SW 1271 (cell line): Measurements from ENCODE around the gene EIF4G1.
"Not testable (repeated sequence)": the region's sequence is repeated elsewhere in the genome, so short reads cannot be mapped to it uniquely, and the experiment has no call there.

Experiments
- DNase-seq, 2 experiments: peaks; one replicate each; lab custom pipeline; 2025; lab: John Stamatoyannopoulos, UW

EIF4G1 gene

DNA sequence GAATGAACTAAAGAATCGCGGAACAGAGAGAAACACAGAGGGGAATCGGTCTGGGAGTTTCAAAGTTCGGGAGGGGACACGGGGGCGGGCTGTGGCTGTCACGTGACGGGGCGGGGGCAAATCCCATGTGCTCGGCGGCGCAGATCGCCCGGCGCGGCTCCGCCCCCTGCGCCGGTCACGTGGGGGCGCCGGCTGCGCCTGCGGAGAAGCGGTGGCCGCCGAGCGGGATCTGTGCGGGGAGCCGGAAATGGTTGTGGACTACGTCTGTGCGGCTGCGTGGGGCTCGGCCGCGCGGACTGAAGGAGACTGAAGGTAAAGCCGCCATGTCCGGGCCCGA is at the start of gene EIF4G1:
Gene EIF4G1 (plus strand): TSS at position 244 of the 337 bp plus-strand sequence. CDS start 1,191 bp downstream, outside the sequence.
- DNase-seq: peak; percentile 49 to 89

GRCh38 chr3:184267249-184267648 is 47.2 kb upstream of the EIF4G1 start:
- not testable (repeated sequence) for DNase-seq

DNA sequence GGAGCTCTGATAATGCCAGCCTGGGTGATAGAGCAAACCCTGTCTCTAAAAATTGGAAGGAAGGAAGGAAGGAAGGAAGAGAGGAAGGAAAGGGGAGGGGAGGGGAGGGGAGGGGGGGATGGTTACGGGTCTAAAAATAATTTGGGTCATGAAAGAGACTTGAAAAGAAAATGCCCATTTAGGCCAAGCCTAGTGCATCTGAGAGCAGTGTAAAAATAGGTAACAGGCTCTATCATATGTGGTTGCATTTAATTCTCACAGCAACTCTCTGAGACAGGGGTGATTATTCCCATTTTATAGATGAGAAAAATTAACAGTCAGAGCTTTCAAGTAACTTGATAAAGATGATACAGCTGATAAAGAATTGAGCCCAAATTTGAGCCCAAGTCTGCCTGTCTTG is 42.1 kb upstream of the EIF4G1 start:
- no peak for DNase-seq

DNA sequence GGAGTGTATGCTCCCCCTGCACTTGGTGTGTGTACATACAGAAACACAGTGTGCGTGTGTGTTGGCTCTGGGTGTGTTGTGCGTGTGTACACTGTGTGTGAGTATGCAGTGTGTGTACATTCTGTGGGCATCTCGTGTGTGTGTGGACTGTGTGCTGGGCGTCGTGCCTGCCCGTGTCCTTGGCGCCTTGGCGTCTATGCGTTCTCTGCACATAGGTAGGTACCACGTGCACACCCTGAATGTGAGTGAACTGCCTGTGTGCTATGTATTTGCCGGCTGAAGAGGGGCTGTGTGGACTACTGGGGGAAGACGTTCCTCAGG is 39.1 kb upstream of the EIF4G1 start:
- DNase-seq: no peak

DNA sequence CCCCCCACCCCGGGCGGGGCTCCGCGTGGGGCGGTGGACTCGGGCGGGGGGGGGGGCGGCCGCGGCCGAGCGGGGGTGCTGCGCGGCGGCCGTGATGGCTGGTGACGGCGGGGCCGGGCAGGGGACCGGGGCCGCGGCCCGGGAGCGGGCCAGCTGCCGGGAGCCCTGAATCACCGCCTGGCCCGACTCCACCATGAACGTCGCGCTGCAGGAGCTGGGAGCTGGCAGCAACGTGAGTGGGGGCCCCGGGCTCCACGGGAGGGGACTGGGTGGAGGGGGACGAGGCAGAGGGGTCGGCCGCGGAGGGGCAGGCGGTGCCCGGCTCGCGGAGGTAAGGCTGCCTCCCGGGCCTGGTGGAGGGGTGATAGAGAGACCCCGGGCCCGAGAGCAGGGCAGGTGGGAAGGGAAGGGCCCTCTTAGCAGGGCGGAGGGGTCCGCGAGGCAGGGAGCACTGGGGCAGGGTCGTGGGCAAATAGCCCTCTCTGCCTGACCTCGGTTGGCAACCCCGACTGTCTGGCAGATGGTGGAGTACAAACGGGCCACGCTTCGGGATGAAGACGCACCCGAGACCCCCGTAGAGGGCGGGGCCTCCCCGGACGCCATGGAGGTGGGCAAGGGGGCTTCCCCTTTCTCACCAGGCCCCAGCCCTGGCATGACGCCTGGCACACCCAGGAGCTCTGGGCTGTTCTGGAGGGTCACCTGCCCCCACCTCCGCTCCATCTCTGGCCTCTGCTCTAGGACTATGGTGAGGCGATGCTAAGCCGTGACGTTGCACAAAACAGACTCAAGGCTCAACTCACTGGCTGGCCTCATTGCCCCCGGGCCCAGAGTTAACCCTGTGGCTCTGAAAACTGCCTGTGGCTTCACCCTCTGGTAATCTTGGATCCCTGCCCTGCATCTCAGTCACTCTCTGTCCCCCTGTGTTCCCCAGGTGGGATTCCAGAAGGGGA is 38.2 kb upstream of the EIF4G1 start, which contains the start of gene ECE2:
Gene ECE2 (plus strand): TSS at position 62 of the 950 bp plus-strand sequence. CDS start 132 bp downstream, at position 194.
- no peak for DNase-seq

GRCh38 chr3:184277366-184277765 is 37.0 kb upstream of the EIF4G1 start:
- DNase-seq: no peak

- DNase-seq: peak in 1 of 2 experiments; percentile 10
Observed at GRCh38 chr3:184282941-184283340, 31.5 kb upstream of the EIF4G1 start.

- DNase-seq: no peak
Observed at GRCh38 chr3:184283681-184284080, 30.7 kb upstream of the EIF4G1 start.

- DNase-seq: peak; percentile 59 to 68
Observed at GRCh38 chr3:184284696-184285095, 29.7 kb upstream of the EIF4G1 start.

DNA sequence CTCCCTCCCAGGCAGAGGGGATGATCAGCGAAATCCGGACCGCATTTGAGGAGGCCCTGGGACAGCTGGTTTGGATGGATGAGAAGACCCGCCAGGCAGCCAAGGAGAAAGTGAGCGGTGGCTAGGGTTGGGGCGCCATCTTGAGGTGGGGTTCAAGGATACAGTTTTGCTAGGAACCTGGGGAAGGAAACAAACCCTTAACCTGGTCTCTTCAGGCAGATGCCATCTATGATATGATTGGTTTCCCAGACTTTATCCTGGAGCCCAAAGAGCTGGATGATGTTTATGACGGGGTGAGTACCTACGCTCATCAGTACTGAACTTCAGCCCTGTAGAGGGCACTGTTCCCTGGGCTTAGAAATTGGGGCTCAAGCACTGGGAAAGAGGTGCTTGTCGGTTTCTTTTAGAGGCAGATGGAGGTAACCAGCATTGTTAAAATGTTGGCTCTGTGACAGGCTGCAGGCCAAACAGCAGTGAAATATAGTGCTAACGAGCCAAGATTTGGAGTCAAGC is 24.9 kb upstream of the EIF4G1 start:
- peak in 1 of 2 experiments; percentile 49 for DNase-seq

DNA sequence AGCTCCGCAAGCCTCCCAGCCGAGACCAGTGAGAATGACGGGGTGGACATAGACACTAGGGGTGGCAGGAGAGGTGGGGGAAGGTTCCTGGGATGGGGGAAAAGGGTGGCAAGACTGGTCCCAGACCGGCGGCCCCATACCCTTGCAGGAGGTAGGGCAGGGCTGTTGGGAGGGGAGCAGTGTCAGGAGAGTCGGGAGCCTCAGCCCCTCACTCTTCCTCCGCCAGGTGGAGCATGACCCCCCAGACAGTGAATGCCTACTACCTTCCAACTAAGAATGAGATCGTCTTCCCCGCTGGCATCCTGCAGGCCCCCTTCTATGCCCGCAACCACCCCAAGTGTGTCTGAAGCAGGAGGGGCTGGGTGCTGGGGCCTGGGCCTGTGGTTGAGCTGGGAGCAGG is 24.1 kb upstream of the EIF4G1 start:
- no peak for DNase-seq

DNA sequence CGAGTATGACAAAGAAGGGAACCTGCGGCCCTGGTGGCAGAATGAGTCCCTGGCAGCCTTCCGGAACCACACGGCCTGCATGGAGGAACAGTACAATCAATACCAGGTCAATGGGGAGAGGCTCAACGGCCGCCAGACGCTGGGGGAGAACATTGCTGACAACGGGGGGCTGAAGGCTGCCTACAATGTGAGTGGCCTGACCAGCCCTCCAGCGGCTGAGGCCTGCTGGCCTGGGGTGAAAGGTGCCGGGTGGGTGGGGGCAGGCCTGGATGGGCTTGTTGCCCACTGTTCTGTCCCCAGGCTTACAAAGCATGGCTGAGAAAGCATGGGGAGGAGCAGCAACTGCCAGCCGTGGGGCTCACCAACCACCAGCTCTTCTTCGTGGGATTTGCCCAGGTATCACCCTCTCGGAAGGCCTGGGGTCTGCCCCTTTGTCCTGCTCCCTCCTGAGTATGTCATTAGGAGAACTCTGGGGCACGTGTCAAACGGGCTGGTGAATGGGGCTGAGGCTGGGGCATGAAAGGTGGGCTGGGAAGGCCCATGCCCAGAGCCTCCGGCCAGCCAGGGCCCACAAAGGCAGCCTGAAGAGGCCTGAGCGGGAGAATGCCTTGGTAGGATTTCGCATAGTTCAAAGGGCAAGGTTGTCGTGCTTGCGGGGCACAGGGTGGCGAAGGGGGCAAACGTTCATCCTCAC is 23.2 kb upstream of the EIF4G1 start:
- DNase-seq: no peak

DNA sequence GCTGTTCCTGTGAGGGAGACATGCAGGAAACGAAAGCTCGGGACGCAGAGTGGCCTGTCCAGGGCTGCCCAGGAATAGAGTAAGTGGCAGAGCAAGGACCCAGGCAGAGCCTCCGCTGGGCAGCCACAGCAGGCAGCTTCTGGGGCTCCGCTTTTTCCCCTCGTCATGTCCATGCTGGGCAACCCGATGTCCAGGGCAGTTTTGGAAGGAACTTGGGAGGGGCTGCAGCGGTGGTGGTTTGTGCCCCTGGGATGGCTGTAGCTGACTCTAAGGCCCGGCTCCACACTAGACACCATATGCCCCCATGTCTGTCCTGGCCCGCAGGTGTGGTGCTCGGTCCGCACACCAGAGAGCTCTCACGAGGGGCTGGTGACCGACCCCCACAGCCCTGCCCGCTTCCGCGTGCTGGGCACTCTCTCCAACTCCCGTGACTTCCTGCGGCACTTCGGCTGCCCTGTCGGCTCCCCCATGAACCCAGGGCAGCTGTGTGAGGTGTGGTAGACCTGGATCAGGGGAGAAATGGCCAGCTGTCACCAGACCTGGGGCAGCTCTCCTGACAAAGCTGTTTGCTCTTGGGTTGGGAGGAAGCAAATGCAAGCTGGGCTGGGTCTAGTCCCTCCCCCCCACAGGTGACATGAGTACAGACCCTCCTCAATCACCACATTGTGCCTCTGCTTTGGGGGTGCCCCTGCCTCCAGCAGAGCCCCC is 22.5 kb upstream of the EIF4G1 start:
- DNase-seq: no peak

DNA sequence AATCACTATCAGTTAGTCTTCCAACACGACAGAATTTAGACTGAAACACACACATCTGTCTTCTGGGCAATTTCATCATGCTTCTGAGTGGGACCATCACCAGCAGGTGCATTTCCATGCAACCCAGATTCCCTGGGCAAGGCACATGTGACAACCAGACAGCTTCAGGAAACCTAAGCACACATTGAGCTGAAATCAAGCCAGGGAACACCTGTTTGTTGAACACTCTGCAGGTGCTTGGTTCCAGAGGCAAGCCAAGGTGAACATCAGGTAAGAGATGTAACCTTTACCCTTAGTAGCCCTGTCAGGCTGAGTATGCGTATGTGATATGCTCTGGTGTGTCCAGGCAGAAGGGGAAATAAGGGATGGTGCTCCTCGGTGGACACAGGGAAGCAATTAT is 18.6 kb upstream of the EIF4G1 start:
- no peak for DNase-seq

GRCh38 chr3:184296616-184297015 is 17.8 kb upstream of the EIF4G1 start:
- no peak for DNase-seq

DNA sequence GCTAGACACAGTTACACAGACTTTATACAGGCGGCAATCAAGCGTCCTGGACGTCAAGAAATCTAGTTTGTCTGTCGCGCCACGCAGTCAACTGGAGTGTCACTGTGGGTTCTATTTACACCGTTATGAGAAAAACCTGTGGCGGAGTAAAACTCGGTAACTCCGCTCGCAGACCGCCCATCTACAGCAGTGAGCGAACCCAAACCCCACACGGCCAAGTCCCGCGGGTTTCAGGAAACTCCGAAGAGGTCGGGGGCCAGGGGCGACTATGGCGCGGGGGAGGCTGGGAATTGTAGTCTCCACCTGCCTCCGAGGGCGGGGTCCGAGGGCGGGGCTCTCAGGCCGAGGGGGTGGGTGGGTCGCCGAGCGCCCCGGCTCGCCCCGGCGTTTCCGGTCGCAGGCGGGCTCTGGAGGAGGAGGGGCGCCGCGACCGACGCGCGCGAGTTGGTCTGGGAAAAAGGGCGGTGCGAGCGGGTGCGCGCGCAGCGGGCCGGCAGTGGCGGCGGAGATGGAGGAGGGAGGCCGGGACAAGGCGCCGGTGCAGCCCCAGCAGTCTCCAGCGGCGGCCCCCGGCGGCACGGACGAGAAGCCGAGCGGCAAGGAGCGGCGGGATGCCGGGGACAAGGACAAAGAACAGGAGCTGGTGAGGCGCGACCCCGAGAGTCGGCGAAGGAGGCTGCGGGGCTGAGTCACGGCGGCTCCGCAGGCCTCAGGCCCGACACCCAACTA is 15.5 kb upstream of the EIF4G1 start, which contains the start of gene PSMD2:
Gene PSMD2 (plus strand): TSS at position 483 of the 729 bp plus-strand sequence. CDS start 26 bp downstream, at position 509.
- peak; percentile 90 to 94 for DNase-seq

DNA sequence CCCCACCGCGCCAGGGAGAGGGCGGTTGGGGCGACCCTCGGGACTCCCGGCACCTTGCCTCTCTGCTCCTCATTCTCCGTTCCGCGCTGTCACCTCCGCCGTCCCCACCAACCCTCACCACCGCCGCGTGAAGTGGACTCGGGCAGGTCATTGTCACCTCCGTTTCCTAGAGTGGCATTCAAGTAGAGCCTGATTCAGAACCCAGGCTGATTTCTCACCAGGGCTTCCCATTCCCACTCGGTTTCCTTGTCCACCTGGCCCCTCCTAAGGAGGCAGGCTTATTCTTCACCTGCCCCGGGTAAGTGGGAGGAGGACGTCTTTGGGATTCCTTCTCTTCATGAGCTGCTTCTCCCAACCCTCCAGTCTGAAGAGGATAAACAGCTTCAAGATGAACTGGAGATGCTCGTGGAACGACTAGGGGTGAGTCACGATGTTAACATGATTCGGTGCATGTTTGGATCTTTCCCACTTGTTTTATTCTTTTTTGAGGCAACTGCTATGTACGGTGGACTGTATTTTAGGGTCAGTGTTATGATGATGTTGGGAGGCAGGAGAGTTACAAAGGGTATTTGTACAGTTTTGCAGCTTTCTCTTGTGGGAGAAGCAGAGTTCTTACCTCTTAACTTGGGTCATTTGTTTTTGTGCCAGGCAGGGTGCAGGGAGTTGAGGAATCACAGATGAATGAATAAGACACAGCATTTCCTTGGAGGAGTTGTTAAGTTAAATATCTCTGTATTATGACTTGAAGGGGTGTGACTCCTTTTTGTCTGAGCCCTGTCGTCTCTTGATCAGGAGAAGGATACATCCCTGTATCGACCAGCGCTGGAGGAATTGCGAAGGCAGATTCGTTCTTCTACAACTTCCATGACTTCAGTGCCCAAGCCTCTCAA is 14.7 kb upstream of the EIF4G1 start:
- no peak for DNase-seq

GRCh38 chr3:184300378-184300720 is 14.1 kb upstream of the EIF4G1 start:
- peak in 1 of 2 experiments; percentile 46 for DNase-seq

- peak in 1 of 2 experiments; percentile 41 for DNase-seq
Observed at GRCh38 chr3:184305577-184305976, 8.8 kb upstream of the EIF4G1 start.

DNA sequence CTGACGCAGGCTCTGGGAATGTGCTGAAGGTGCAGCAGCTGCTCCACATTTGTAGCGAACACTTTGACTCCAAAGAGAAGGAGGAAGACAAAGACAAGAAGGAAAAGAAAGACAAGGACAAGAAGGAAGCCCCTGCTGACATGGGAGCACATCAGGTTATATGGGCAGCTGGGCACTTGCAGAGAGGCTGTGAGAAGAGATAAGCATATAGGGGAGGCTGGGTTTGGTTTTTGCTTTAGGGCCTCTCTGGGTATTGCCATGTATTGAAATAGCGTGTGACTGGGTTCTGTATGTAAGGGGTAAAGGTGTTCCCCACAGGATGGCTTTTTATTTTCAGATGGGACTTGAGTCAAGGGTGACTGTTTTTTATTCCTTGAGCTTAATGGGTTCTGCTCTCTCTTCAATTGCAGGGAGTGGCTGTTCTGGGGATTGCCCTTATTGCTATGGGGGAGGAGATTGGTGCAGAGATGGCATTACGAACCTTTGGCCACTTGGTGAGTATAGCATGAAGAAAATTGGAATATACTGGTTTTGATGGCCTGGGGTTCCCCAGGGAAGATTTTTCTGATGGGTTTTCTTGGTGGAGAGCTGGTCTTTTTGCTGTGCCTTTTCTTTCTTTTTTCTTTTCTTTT is 7.9 kb upstream of the EIF4G1 start:
- no peak for DNase-seq
